RWPE2 (cell line): Measurements from ENCODE around the gene CNTN4.

Experiments used
- ATAC-seq: fragments of 200-7000 bp; cut with Tn5 transposase; 3 replicates; pipeline ENCODE4 v1.9.1; 2021; ENCODE audit warnings: low read depth
- DNase-seq: peaks from one replicate; pipeline ENCODE4 v3.0.0-alpha.2; 2020; ENCODE audit warnings: low spot score
- H3K27ac ChIP-seq: fragments of 450-650 bp; 2 replicates; pipeline ENCODE4 v1.5.1; 2017; ENCODE audit warnings: mild to moderate bottlenecking; ENCODE audit not compliant: poor library complexity, severe bottlenecking
- H3K27me3 ChIP-seq: fragments of 250-450 bp; sonication (Bioruptor Pico); 2 replicates; pipeline ENCODE4 v1.5.1; 2021; ENCODE audit warnings: mild to moderate bottlenecking, moderate library complexity; ENCODE audit not compliant: insufficient read depth, poor library complexity, severe bottlenecking
- H3K36me3 ChIP-seq: fragments of 250-450 bp; sonication (Bioruptor Pico); 2 replicates; pipeline ENCODE4 v1.5.1; 2020; ENCODE audit warnings: low read depth, mild to moderate bottlenecking, moderate library complexity
- H3K4me1 ChIP-seq: fragments of 250-450 bp; sonication (Bioruptor Pico); 2 replicates; pipeline ENCODE4 v1.5.1; 2021; ENCODE audit warnings: mild to moderate bottlenecking, moderate library complexity; ENCODE audit not compliant: insufficient read depth, poor library complexity, severe bottlenecking
- H3K4me3 ChIP-seq: fragments of 250-450 bp; sonication (Bioruptor Pico); 2 replicates; pipeline ENCODE4 v1.5.1; 2021; ENCODE audit warnings: mild to moderate bottlenecking, moderate library complexity; ENCODE audit not compliant: severe bottlenecking
- H3K9me3 ChIP-seq: fragments of 250-450 bp; sonication (Bioruptor Pico); 2 replicates; pipeline ENCODE4 v1.5.1; 2021; ENCODE audit warnings: mild to moderate bottlenecking, moderate library complexity; ENCODE audit not compliant: severe bottlenecking
- CTCF ChIP-seq: fragments of 450-650 bp; IDR thresholded peaks from one replicate; pipeline ENCODE4 v1.5.1; 2017; ENCODE audit warnings: mild to moderate bottlenecking, moderate library complexity; ENCODE audit not compliant: poor library complexity, severe bottlenecking

Gene CNTN4

GRCh38 chr3:2856138-2857133 lies 757.8 kb downstream of the CNTN4 start:
- H3K27ac ChIP-seq: no peak overlapping the region
- H3K36me3 ChIP-seq: no peaks in the 10 kb centered on the region
- DNase-seq (no peak), ATAC-seq (no peak)
- H3K9me3 ChIP-seq: no peaks in the 10 kb centered on the region
- H3K27me3 ChIP-seq: no peaks in the 10 kb centered on the region
- no peaks in the 10 kb centered on the region for H3K4me1 ChIP-seq
- TF ChIP-seq CTCF: no peak
- no peak overlapping the region for H3K4me3 ChIP-seq

GRCh38 chr3:2860626-2861025 lies 762.0 kb downstream of the CNTN4 start:
- Histone ChIP-seq H3K27ac (no peak overlapping the region), H3K9me3 (no peaks in the 10 kb centered on the region), H3K4me3 (no peak overlapping the region), H3K4me1 (no peaks in the 10 kb centered on the region), H3K36me3 (no peaks in the 10 kb centered on the region), H3K27me3 (no peaks in the 10 kb centered on the region)
- DNase-seq (no peak), ATAC-seq (no peak)
- TF ChIP-seq CTCF: no peak

- no peak overlapping the region for H3K27ac ChIP-seq
- ATAC-seq: no peak
- H3K9me3 ChIP-seq: no peaks in the 10 kb centered on the region
- no peak for DNase-seq
- H3K4me1 ChIP-seq: no peaks in the 10 kb centered on the region
- H3K4me3 ChIP-seq: no peak overlapping the region
- H3K36me3 ChIP-seq: no peaks in the 10 kb centered on the region
- H3K27me3 ChIP-seq: no peaks in the 10 kb centered on the region
- TF ChIP-seq CTCF: no peak
Measured at GRCh38 chr3:2861120-2861519, 762.5 kb downstream of the CNTN4 start.

- DNase-seq: no peak
- H3K4me1 ChIP-seq: no peaks in the 10 kb centered on the region
- no peaks in the 10 kb centered on the region for H3K36me3 ChIP-seq
- TF ChIP-seq CTCF: no peak
- H3K27ac ChIP-seq: no peak overlapping the region
- no peak overlapping the region for H3K4me3 ChIP-seq
- ATAC-seq: no peak
- H3K27me3 ChIP-seq: no peaks in the 10 kb centered on the region
- no peaks in the 10 kb centered on the region for H3K9me3 ChIP-seq
Measured at GRCh38 chr3:2861920-2862319, 763.3 kb downstream of the CNTN4 start.

GRCh38 chr3:2862366-2862765 lies 763.7 kb downstream of the CNTN4 start:
- Histone ChIP-seq H3K36me3 (no peaks in the 10 kb centered on the region), H3K4me3 (no peak overlapping the region), H3K27me3 (no peaks in the 10 kb centered on the region), H3K27ac (no peak overlapping the region), H3K4me1 (no peaks in the 10 kb centered on the region), H3K9me3 (peaks cover 3% of the 10 kb centered on the region)
- ATAC-seq (no peak), DNase-seq (no peak)
- TF ChIP-seq CTCF: no peak
